Measurements from ENCODE around the gene CARD11. TPM values are rescaled to one million over a fixed set of nuclear protein-coding genes. Genes with fewer than 3 reads are reported as not detected.

Gene CARD11
- total and polyA plus RNA-seq, 2 of the 13 experiments (the other 11 are each of a cell fraction or from before 2014, with no cell fraction given), result 0.04 TPM; not detected in 1

GRCh38 chr7:2953588-2954407, 89.9 kb downstream of the CARD11 start:
- ATAC-seq, result no peak
- no peaks in the 10 kb centered on the region; a peak in 1 of 5 replicates for H3K27me3 ChIP-seq (ENCODE audit: control insufficient read depth in 1 of 2, insufficient read depth in 2 of 2, low read length in 2 of 2)
- no peaks in the 10 kb centered on the region for H3K4me1 ChIP-seq (ENCODE audit: insufficient read depth, low read length)
- TF ChIP-seq ETS1 (CRISPR knock-in tag; IDR thresholded peaks at IDR 0.05), result no peak
- peak; percentile 88 for TF ChIP-seq MNT (IDR thresholded peaks at IDR 0.05)
- H3K36me3 ChIP-seq (replicated peaks in 1 of 2; ENCODE audit: control insufficient read depth in 1 of 2, insufficient read depth in 2 of 2, low read length in 2 of 2), result no peaks in the 10 kb centered on the region
- no peak for FAIRE-seq
- no peaks in the 10 kb centered on the region for H3K79me2 ChIP-seq (ENCODE audit: insufficient read depth, low read length)
- H3K27ac ChIP-seq (ENCODE audit: extremely low read length, insufficient read depth, low read length), result no peak overlapping the region
- in situ Hi-C loops (cut with HindIII; ENCODE audit: extremely low pct_ligation_motif_present, low pct_unique_long_range_greater_than_20kb) (no loop called here), intact Hi-C loops (cut with micrococcal nuclease; ENCODE audit: unreplicated experiment) (no loop called here)
- ChIA-PET POLR2A (no interaction called here), CTCF (ENCODE audit: low intra/inter-chr PET ratio, low total read pairs) (no interaction called here)
- WGBS (ENCODE audit: low lambda C conversion rate), result 58% methylated on average over 9 of the region's 11 CpGs
- DNase-seq (ENCODE audit: low spot score), result no peak
- H3K9me3 ChIP-seq (ENCODE audit: low read length), result no peaks in the 10 kb centered on the region
- H2AFZ ChIP-seq (ENCODE audit: low read length), result no peak overlapping the region
- no peaks in the 10 kb centered on the region for H4K20me1 ChIP-seq (ENCODE audit: insufficient read depth, low read length)
- BruUV-seq (replicated peaks), result no TSS peak
- H3K4me3 ChIP-seq (replicated peaks in 1 of 3; ENCODE audit: insufficient read depth in 1 of 3, low read depth in 2 of 3, low read length in 3 of 3), result no peak overlapping the region
- no peak overlapping the region for H3K4me2 ChIP-seq (ENCODE audit: low read depth, low read length)
- no peak overlapping the region for H3K9ac ChIP-seq (ENCODE audit: insufficient read depth, low read depth, low read length)

- Histone ChIP-seq H2AFZ (ENCODE audit: low read length) (no peak overlapping the region), H3K9ac (ENCODE audit: insufficient read depth, low read depth, low read length) (no peak overlapping the region), H3K4me2 (ENCODE audit: low read depth, low read length) (no peak overlapping the region), H3K79me2 (ENCODE audit: insufficient read depth, low read length) (no peaks in the 10 kb centered on the region), H3K27me3 (ENCODE audit: control insufficient read depth in 1 of 2, insufficient read depth in 2 of 2, low read length in 2 of 2) (no peaks in the 10 kb centered on the region; a peak in 1 of 5 replicates), H3K36me3 (replicated peaks in 1 of 2; ENCODE audit: control insufficient read depth in 1 of 2, insufficient read depth in 2 of 2, low read length in 2 of 2) (no peaks in the 10 kb centered on the region), H3K27ac (ENCODE audit: extremely low read length, insufficient read depth, low read length) (no peak overlapping the region), H4K20me1 (ENCODE audit: insufficient read depth, low read length) (no peaks in the 10 kb centered on the region), H3K4me3 (replicated peaks in 1 of 3; ENCODE audit: insufficient read depth in 1 of 3, low read depth in 2 of 3, low read length in 3 of 3) (no peak overlapping the region), H3K4me1 (ENCODE audit: insufficient read depth, low read length) (no peaks in the 10 kb centered on the region), H3K9me3 (ENCODE audit: low read length) (no peaks in the 10 kb centered on the region)
- ATAC-seq, result no peak
- ChIA-PET CTCF (ENCODE audit: low intra/inter-chr PET ratio, low total read pairs) (no interaction called here), POLR2A (no interaction called here)
- no peak for FAIRE-seq
- intact Hi-C loops (cut with micrococcal nuclease; ENCODE audit: unreplicated experiment), result no loop called here
- TF ChIP-seq RAD51 (IDR thresholded peaks at IDR 0.05; ENCODE audit: borderline replicate concordance), result peak; percentile 59; the same call in 1 of the 2 replicates
- TF ChIP-seq CREBL2 (CRISPR knock-in tag; IDR thresholded peaks at IDR 0.05; ENCODE audit: borderline replicate concordance), result no peak
- TF ChIP-seq MXI1 (IDR thresholded peaks at IDR 0.05; ENCODE audit: borderline replicate concordance, low read depth, low read length), result no peak
- in situ Hi-C loops (cut with HindIII; ENCODE audit: extremely low pct_ligation_motif_present, low pct_unique_long_range_greater_than_20kb), result no loop called here
- no peak for DNase-seq (ENCODE audit: low spot score)
- BruUV-seq (replicated peaks), result no TSS peak
- WGBS (ENCODE audit: low lambda C conversion rate), result 22% methylated on average over 5 of the region's 5 CpGs
Observed at GRCh38 chr7:2953099-2953498, 90.6 kb downstream of the CARD11 start.
